ENCODE data around the gene CEP295NL.

DNA sequence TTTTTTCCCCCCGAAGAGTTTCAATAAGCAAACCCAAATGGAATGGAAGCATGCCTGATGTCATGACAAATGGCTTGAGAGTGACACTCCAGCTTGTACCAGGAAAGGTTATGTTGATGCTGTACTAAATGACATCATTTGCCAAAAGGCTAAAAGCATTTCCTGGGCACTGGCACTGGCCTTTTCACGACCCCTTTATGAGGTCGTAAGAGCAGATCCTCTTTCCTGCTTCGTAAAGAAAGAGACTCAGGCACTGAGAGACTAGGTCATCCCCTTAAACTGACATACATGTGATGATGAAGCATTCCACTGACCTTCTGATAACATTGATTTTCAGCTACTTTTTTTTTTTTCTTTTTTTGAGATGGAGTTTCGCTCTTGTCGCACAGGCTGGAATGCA lies 30.5 kb downstream of the CEP295NL start:
- TF ChIP-seq FOXK2 (IDR thresholded peaks at IDR 0.05) (no peak), TARDBP (IDR thresholded peaks at IDR 0.05) (no peak), FOXA1 (IDR thresholded peaks at IDR 0.05) (no peak), SP1 (IDR thresholded peaks at IDR 0.05) (no peak), SUZ12 (IDR thresholded peaks at IDR 0.05) (no peak), ELF4 (IDR thresholded peaks at IDR 0.05) (no peak), HDGF (IDR thresholded peaks at IDR 0.05; ENCODE audit: borderline replicate concordance) (no peak), BHLHE40 (IDR thresholded peaks at IDR 0.05; ENCODE audit: borderline replicate concordance) (no peak), FOXM1 (IDR thresholded peaks at IDR 0.05; ENCODE audit: borderline replicate concordance) (no peak), L3MBTL2 (conservative IDR thresholded peaks at IDR 0.05) (no peak), ZNF384 (IDR thresholded peaks at IDR 0.05) (no peak)
- TF ChIP-seq, protein P1, sequence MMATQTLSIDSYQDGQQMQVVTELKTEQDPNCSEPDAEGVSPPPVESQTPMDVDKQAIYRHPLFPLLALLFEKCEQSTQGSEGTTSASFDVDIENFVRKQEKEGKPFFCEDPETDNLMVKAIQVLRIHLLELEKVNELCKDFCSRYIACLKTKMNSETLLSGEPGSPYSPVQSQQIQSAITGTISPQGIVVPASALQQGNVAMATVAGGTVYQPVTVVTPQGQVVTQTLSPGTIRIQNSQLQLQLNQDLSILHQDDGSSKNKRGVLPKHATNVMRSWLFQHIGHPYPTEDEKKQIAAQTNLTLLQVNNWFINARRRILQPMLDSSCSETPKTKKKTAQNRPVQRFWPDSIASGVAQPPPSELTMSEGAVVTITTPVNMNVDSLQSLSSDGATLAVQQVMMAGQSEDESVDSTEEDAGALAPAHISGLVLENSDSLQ (IDR thresholded peaks at IDR 0.05) = no peak
